H1 (cell line): ENCODE measurements around the gene FSCB. TPM values are rescaled to one million over a fixed set of nuclear protein-coding genes. Genes with fewer than 3 reads are reported as not detected.

ENCODE experiments used
- CTCF ChIA-PET: fragments of 300-600 bp; sonication (Branson Sonifier 250); formaldehyde crosslinking; loops from one replicate; lab custom pipeline; 2021; ENCODE audit not compliant: partially characterized antibody; lab: Charles Lee
- POLR2A ChIA-PET: fragments of 300-600 bp; sonication (Branson Sonifier 250); formaldehyde crosslinking; loops from one replicate; lab custom pipeline; 2021; ENCODE audit warnings: inconsistent platforms; ENCODE audit not compliant: partially characterized antibody; lab: Charles Lee
- DNase-seq, 2 experiments: peaks; one replicate each; pipeline versions ENCODE4 v3.0.0 to v3.0.0-alpha.2; 2010 to 2022; ENCODE audit warnings: low spot score in 2 of 2, low read depth in 1 of 2, mixed read lengths in 1 of 2
- FAIRE-seq: peaks from 2 replicates; lab custom pipeline; 2011; peaks lifted over from hg19 to GRCh38; lab: Jason Lieb, UNC
- H2AFZ ChIP-seq: 2 replicates; pipeline ENCODE4 v1.8.1; 2012; ENCODE audit warnings: low read length, inconsistent platforms
- H2AK5ac ChIP-seq: 2 replicates; pipeline ENCODE4 v1.6.1; 2013; ENCODE audit warnings: low read depth, low read length
- H2BK120ac ChIP-seq: replicated peaks from 2 replicates; pipeline ENCODE3; 2013; ENCODE audit warnings: low read depth, low read length, inconsistent platforms
- H2BK12ac ChIP-seq: 2 replicates; pipeline ENCODE4 v1.6.1; 2013; ENCODE audit warnings: low read depth, low read length
- H2BK15ac ChIP-seq: 2 replicates; pipeline ENCODE4 v1.6.1; 2013; ENCODE audit warnings: low read length
- H2BK20ac ChIP-seq: 2 replicates; pipeline ENCODE4 v1.6.1; 2013; ENCODE audit warnings: low read length
- H2BK5ac ChIP-seq: 2 replicates; pipeline ENCODE4 v1.6.1; 2013; ENCODE audit warnings: low read depth, low read length
- H3K14ac ChIP-seq: 2 replicates; pipeline ENCODE4 v1.6.1; 2013; ENCODE audit warnings: inconsistent platforms; ENCODE audit not compliant: insufficient read length
- H3K18ac ChIP-seq: 2 replicates; pipeline ENCODE4 v1.6.1; 2013; ENCODE audit warnings: low read length; ENCODE audit errors: extremely low read depth
- H3K23ac ChIP-seq: 2 replicates; pipeline ENCODE4 v1.6.1; 2013; ENCODE audit warnings: inconsistent platforms; ENCODE audit not compliant: insufficient read length
- H3K23me2 ChIP-seq: 2 replicates; pipeline ENCODE4 v1.6.1; 2013; ENCODE audit warnings: low read depth, low read length
- H3K27ac ChIP-seq: 2 replicates; pipeline ENCODE4 v1.6.1; 2011; ENCODE audit warnings: low read depth, low read length, inconsistent platforms
- H3K27me3 ChIP-seq, 4 experiments: replicated peaks in 1 of 4; 1 replicate in 1 of 4; 2 replicates in 3 of 4; pipeline versions ENCODE4 v1.6.1 to v1.8.1; 2011 to 2013; ENCODE audit warnings: low read length in 3 of 4, mild to moderate bottlenecking in 3 of 4, inconsistent platforms in 2 of 4, mixed read lengths in 2 of 4, moderate library complexity in 1 of 4; ENCODE audit not compliant: control insufficient read depth in 3 of 4, insufficient read depth in 3 of 4; ENCODE audit errors: extremely low read depth in 1 of 4
- H3K36me3 ChIP-seq, 4 experiments: 2 replicates each; pipeline versions ENCODE4 v1.6.1 to v1.8.1; 2011 to 2013; ENCODE audit warnings: mild to moderate bottlenecking in 4 of 4, low read length in 3 of 4, moderate library complexity in 2 of 4, control low read depth in 1 of 4, inconsistent platforms in 1 of 4; ENCODE audit not compliant: insufficient read depth in 4 of 4, control insufficient read depth in 2 of 4
- H3K4ac ChIP-seq: replicated peaks from 2 replicates; pipeline ENCODE3; 2013; ENCODE audit warnings: low read length, low read depth, mixed read lengths, inconsistent platforms; ENCODE audit not compliant: insufficient read length
- H3K4me1 ChIP-seq, 4 experiments: replicated peaks in 1 of 4; 1 replicate in 1 of 4; 2 replicates in 3 of 4; pipeline versions ENCODE4 v1.6.1 to v1.8.1; 2011 to 2013; ENCODE audit warnings: low read length in 3 of 4, inconsistent platforms in 2 of 4, mixed read lengths in 1 of 4; ENCODE audit not compliant: insufficient read depth in 4 of 4, control insufficient read depth in 3 of 4
- H3K4me2 ChIP-seq, 2 experiments: 2 replicates each; pipeline versions ENCODE4 v1.6.1 to v1.8.1; 2011 to 2013; ENCODE audit warnings: low read depth in 2 of 2, low read length in 2 of 2, control low read depth in 1 of 2, inconsistent platforms in 1 of 2, mild to moderate bottlenecking in 1 of 2; ENCODE audit not compliant: insufficient read depth in 1 of 2
- H3K4me3 ChIP-seq, 4 experiments: fragments of 200-600, 300-600 bp in 1 of 4; sonication (generic), shearing (Covaris generic), sonication (Bioruptor Twin) in 1 of 4; 2 replicates each; pipeline versions ENCODE4 v1.5.1 to v1.8.1; 2011 to 2016; ENCODE audit warnings: low read length in 4 of 4, low read depth in 3 of 4, control low read depth in 2 of 4, inconsistent platforms in 2 of 4, mild to moderate bottlenecking in 2 of 4, mixed read lengths in 1 of 4, moderate library complexity in 1 of 4; ENCODE audit not compliant: insufficient read depth in 2 of 4; ENCODE audit errors: extremely low read depth in 1 of 4
- H3K56ac ChIP-seq: replicated peaks from 2 replicates; pipeline ENCODE3; 2013; ENCODE audit warnings: low read depth, mild to moderate bottlenecking, mixed read lengths, low read length, inconsistent platforms; ENCODE audit not compliant: insufficient read length
- H3K79me1 ChIP-seq: 2 replicates; pipeline ENCODE4 v1.6.1; 2013; ENCODE audit warnings: low read depth, low read length, control low read depth
- H3K79me2 ChIP-seq, 2 experiments: 2 replicates each; pipeline versions ENCODE4 v1.6.1 to v1.8.1; 2012 to 2013; ENCODE audit warnings: low read length in 2 of 2, mild to moderate bottlenecking in 2 of 2, inconsistent platforms in 1 of 2; ENCODE audit not compliant: insufficient read depth in 2 of 2, control insufficient read depth in 1 of 2
- H3K9ac ChIP-seq, 4 experiments: replicated peaks in 1 of 4; 1 replicate in 1 of 4; 2 replicates in 3 of 4; pipeline versions ENCODE4 v1.6.1 to v1.8.1; 2011 to 2013; ENCODE audit warnings: low read depth in 3 of 4, low read length in 3 of 4, control low read depth in 2 of 4, mild to moderate bottlenecking in 2 of 4, moderate library complexity in 2 of 4, inconsistent platforms in 1 of 4; ENCODE audit errors: extremely low read depth in 1 of 4
- H3K9me3 ChIP-seq, 2 experiments: 2 replicates each; pipeline versions ENCODE4 v1.6.1 to v1.8.1; 2012 to 2013; ENCODE audit warnings: mild to moderate bottlenecking in 2 of 2, moderate library complexity in 2 of 2, control low read depth in 1 of 2, inconsistent platforms in 1 of 2, low read depth in 1 of 2, low read length in 1 of 2, mixed read lengths in 1 of 2; ENCODE audit not compliant: insufficient read depth in 2 of 2
- H4K20me1 ChIP-seq, 2 experiments: replicated peaks in 1 of 2; 2 replicates each; pipeline versions ENCODE3 to v1.8.1; 2011 to 2013; ENCODE audit warnings: inconsistent platforms in 2 of 2, low read length in 2 of 2, mild to moderate bottlenecking in 1 of 2; ENCODE audit not compliant: insufficient read depth in 2 of 2, control insufficient read depth in 1 of 2
- H4K5ac ChIP-seq: 2 replicates; pipeline ENCODE4 v1.6.1; 2013; ENCODE audit warnings: low read length, low read depth, mixed read lengths, inconsistent platforms; ENCODE audit not compliant: insufficient read length
- H4K8ac ChIP-seq: 2 replicates; pipeline ENCODE4 v1.8.0; 2013; ENCODE audit warnings: mild to moderate bottlenecking, moderate library complexity, low read length, inconsistent platforms; ENCODE audit not compliant: insufficient read depth; ENCODE audit errors: extremely low read depth
- H4K91ac ChIP-seq: replicated peaks from 2 replicates; pipeline ENCODE3; 2013; ENCODE audit warnings: low read length, mixed read lengths, inconsistent platforms; ENCODE audit not compliant: insufficient read length
- ASH2L ChIP-seq: fragments of 200-600, 300-600 bp; sonication (generic); IDR thresholded peaks from one replicate; pipeline ENCODE4 v1.7.1; 2017; ENCODE audit warnings: low read length
- BCL11A ChIP-seq, 2 experiments: IDR thresholded peaks; one replicate each; pipeline ENCODE4 v1.6.1; 2011; ENCODE audit warnings: low read depth in 2 of 2, low read length in 2 of 2, mild to moderate bottlenecking in 2 of 2
- NANOG ChIP-seq: IDR thresholded peaks from 2 replicates; pipeline ENCODE4 v1.6.1; 2011; ENCODE audit warnings: low read length, low read depth, mild to moderate bottlenecking, inconsistent platforms; ENCODE audit not compliant: insufficient read depth, poor library complexity, severe bottlenecking
- SP4 ChIP-seq: IDR thresholded peaks from 2 replicates; pipeline ENCODE4 v1.6.1; 2012; ENCODE audit warnings: low read length, inconsistent platforms
- SRF ChIP-seq: IDR thresholded peaks from 2 replicates; pipeline ENCODE4 v1.6.1; 2011; ENCODE audit warnings: mild to moderate bottlenecking, low read depth, low read length, moderate library complexity
- TAF1 ChIP-seq: IDR thresholded peaks from 2 replicates; pipeline ENCODE4 v1.6.1; 2011; ENCODE audit warnings: mild to moderate bottlenecking, low read depth, low read length
- WGBS, 2 experiments: shearing (Covaris generic) in 1 of 2; methylation state at CpG; one replicate each; pipeline versions ENCODE4 v1.1.6 to v1.1.7; 2013 to 2015; ENCODE audit warnings: low lambda C conversion rate in 2 of 2, mixed read lengths in 2 of 2, inconsistent platforms in 1 of 2, low coverage in 1 of 2, missing lambda C conversion rate in 1 of 2; ENCODE audit not compliant: insufficient replicate concordance in 2 of 2, insufficient coverage in 1 of 2, insufficient read length in 1 of 2; ENCODE audit errors: extremely low coverage in 1 of 2, missing lambda C conversion rate in 1 of 2; 5-methylcytosine and 5-hydroxymethylcytosine counted together
- polyA plus RNA-seq, 7 experiments: library from polyadenylated mRNA; depleted of rRNA in 3 of 7; stranded (reverse) in 5 of 7; unstranded in 2 of 7; fragments of >200 nt in 5 of 7; fragments of 200-250 nt in 2 of 7; gene quantifications; 1 replicate in 5 of 7; 2 replicates in 1 of 7; 4 replicates in 1 of 7; pipeline versions ENCODE4 v1.2.1 to v1.2.3, GENCODE V29; 2011 to 2013; ENCODE audit warnings: missing spikeins in 2 of 7, mixed read lengths in 2 of 7
- total RNA-seq: library from RNA; stranded (reverse); fragmentation: NEBNext Ultra II Directional; extraction: Animal tissue kit (Norgen Biotek cat#: 25700); gene quantifications from 2 replicates; pipeline ENCODE4 v1.2.1, GENCODE V29; 2021

FSCB gene
- total and polyA plus RNA-seq, 2 of the 8 experiments (the other 6 are each of a cell fraction or from before 2014, with no cell fraction given): not detected

GRCh38 chr14:44525237-44525636 is 18.2 kb upstream of the FSCB start:
- Histone ChIP-seq H3K27ac (no peak overlapping the region), H2BK5ac (no peak overlapping the region), H3K18ac (no peak overlapping the region), H4K5ac (no peak overlapping the region), H3K36me3 (no peaks in the 10 kb centered on the region), H4K8ac (no peak overlapping the region), H4K20me1 (no peaks in the 10 kb centered on the region), H3K27me3 (no peaks in the 10 kb centered on the region), H3K23me2 (no peaks in the 10 kb centered on the region), H3K4ac (no peak overlapping the region), H3K79me2 (no peaks in the 10 kb centered on the region), H2BK20ac (no peak overlapping the region), H4K91ac (no peak overlapping the region), H3K14ac (no peak overlapping the region), H2AK5ac (no peak overlapping the region), H3K4me1 (no peaks in the 10 kb centered on the region), H2AFZ (no peak overlapping the region), H2BK15ac (no peak overlapping the region), H2BK120ac (no peak overlapping the region), H2BK12ac (no peak overlapping the region), H3K4me2 (no peak overlapping the region), H3K4me3 (no peak overlapping the region), H3K9ac (no peak overlapping the region), H3K56ac (no peak overlapping the region), H3K9me3 (no peaks in the 10 kb centered on the region), H3K79me1 (no peaks in the 10 kb centered on the region), H3K23ac (no peak overlapping the region)
- FAIRE-seq: no peak
- WGBS, 2 experiments: 94% methylated on average over 3 of the region's 3 CpGs; no CpG with 5 or more reads in 1 of the 2 experiments
- POLR2A ChIA-PET: interaction anchor here (1.3 kb wide), 1 partner anchor 10 kb away, joined by 3 read pairs; no protein-coding TSS in a partner anchor
- TF ChIP-seq SRF: no peak
- TF ChIP-seq ASH2L: no peak
- no peak for TF ChIP-seq TAF1
- TF ChIP-seq SP4: no peak
- TF ChIP-seq NANOG: no peak
- TF ChIP-seq BCL11A (IDR thresholded peaks at IDR 0.05; ENCODE audit: low read depth in 2 of 2, low read length in 2 of 2): no peak
- CTCF ChIA-PET: no interaction called here
- DNase-seq: no peak
